HCT116 (cell line): Measurements from ENCODE around the gene APOL5. TPM values are rescaled to one million over a fixed set of nuclear protein-coding genes. Genes with fewer than 3 reads are reported as not detected.

Experiments
- ATAC-seq: fragments of 200-7000 bp; cut with Tn5 transposase; 2 replicates; pipeline ENCODE4 v1.9.1; 2020; ENCODE audit warnings: mild to moderate bottlenecking, moderate library complexity
- BruUV-seq: library from RNA; stranded (reverse); fragments of 400-500 nt; replicated peaks from 2 replicates; lab custom pipeline; 2021; lab: Mats Ljungman, UMichigan
- CTCF ChIA-PET: fragments of 300-600 bp; sonication (Branson Sonifier 250); formaldehyde crosslinking; loops from one replicate; lab custom pipeline; 2021; ENCODE audit warnings: antibody characterized with exemption; lab: Charles Lee
- POLR2A ChIA-PET: fragments of 300-600, 350-600 bp; sonication (Branson Sonifier 250); formaldehyde crosslinking; loops from one replicate; lab custom pipeline; 2021; ENCODE audit warnings: antibody characterized with exemption; lab: Charles Lee
- RAD21 ChIA-PET, 2 experiments: fragments of 300-600 bp; sonication (Branson Sonifier 250); formaldehyde crosslinking; loops; one replicate each; lab custom pipeline; 2023; ENCODE audit warnings: low total read pairs in 2 of 2; ENCODE audit not compliant: uncharacterized antibody in 2 of 2, unreplicated experiment in 2 of 2, low non-redundant PET in 1 of 2; lab: Charles Lee
- DNase-seq: peaks from one replicate; pipeline ENCODE4 v3.0.0-alpha.2; 2010; ENCODE audit warnings: low read depth, low spot score
- H2AFZ ChIP-seq: fragments of 200-600 bp; shearing (Covaris generic), sonication (generic); 2 replicates; pipeline ENCODE4 v1.6.1; 2017; ENCODE audit warnings: low read depth, mixed run types, mixed read lengths, antibody characterized with exemption, low read length; ENCODE audit not compliant: poor library complexity, severe bottlenecking
- H3K27ac ChIP-seq: 2 replicates; pipeline ENCODE4 v1.5.1; 2012; ENCODE audit warnings: low read depth, low read length
- H3K27me3 ChIP-seq: fragments of 200-600 bp; sonication (generic); 2 replicates; pipeline ENCODE4 v1.6.1; 2016; ENCODE audit warnings: mixed run types, low read length, mixed read lengths; ENCODE audit not compliant: insufficient read depth
- H3K36me3 ChIP-seq, 2 experiments: fragments of 200-500 bp in 1 of 2; fragments of 200-600 bp in 1 of 2; sonication (Bioruptor generic) in 1 of 2; sonication (generic) in 1 of 2; 2 replicates each; pipeline versions ENCODE4 v1.5.1 to v1.6.1; 2014 to 2016; ENCODE audit warnings: low read length in 2 of 2, inconsistent platforms in 1 of 2, mixed read lengths in 1 of 2, mixed run types in 1 of 2; ENCODE audit not compliant: insufficient read depth in 2 of 2, control insufficient read depth in 1 of 2
- H3K4me1 ChIP-seq, 2 experiments: fragments of 200-600 bp in 1 of 2; sonication (generic) in 1 of 2; 2 replicates each; pipeline versions ENCODE4 v1.5.1 to v1.6.1; 2012 to 2017; ENCODE audit warnings: low read length in 2 of 2, inconsistent platforms in 1 of 2, mild to moderate bottlenecking in 1 of 2, mixed read lengths in 1 of 2, mixed run types in 1 of 2, moderate library complexity in 1 of 2; ENCODE audit not compliant: insufficient read depth in 2 of 2, control insufficient read depth in 1 of 2
- H3K4me2 ChIP-seq: fragments of 200-600 bp; sonication (generic); 2 replicates; pipeline ENCODE4 v1.6.1; 2017; ENCODE audit warnings: mixed run types, low read length, mixed read lengths
- H3K4me3 ChIP-seq, 2 experiments: fragments of 200-600 bp in 1 of 2; sonication (generic) in 1 of 2; replicated peaks in 1 of 2; 2 replicates each; pipeline ENCODE4 v1.5.1; 2011 to 2016; ENCODE audit warnings: low read length in 2 of 2, control low read depth in 1 of 2, low read depth in 1 of 2, mild to moderate bottlenecking in 1 of 2, mixed read lengths in 1 of 2, mixed run types in 1 of 2
- H3K79me2 ChIP-seq: fragments of 200-600 bp; sonication (generic); 2 replicates; pipeline ENCODE4 v1.6.1; 2017; ENCODE audit warnings: mild to moderate bottlenecking, mixed run types, low read length, moderate library complexity, mixed read lengths; ENCODE audit not compliant: insufficient read depth
- H3K9ac ChIP-seq: fragments of 200-600 bp; sonication (generic); 2 replicates; pipeline ENCODE4 v1.6.1; 2016; ENCODE audit warnings: low read length, mixed read lengths
- H3K9me2 ChIP-seq: fragments of 200-600 bp; sonication (generic), shearing (Covaris generic); 2 replicates; pipeline ENCODE4 v1.6.1; 2017; ENCODE audit warnings: mixed run types, mild to moderate bottlenecking, moderate library complexity; ENCODE audit not compliant: insufficient read depth
- H3K9me3 ChIP-seq, 2 experiments: fragments of 200-500 bp in 1 of 2; fragments of 200-600 bp in 1 of 2; sonication (Bioruptor generic) in 1 of 2; sonication (generic) in 1 of 2; 2 replicates each; pipeline ENCODE4 v1.6.1; 2014 to 2017; ENCODE audit warnings: low read length in 2 of 2, mixed read lengths in 2 of 2, inconsistent platforms in 1 of 2, low read depth in 1 of 2, mild to moderate bottlenecking in 1 of 2, mixed run types in 1 of 2, moderate library complexity in 1 of 2; ENCODE audit not compliant: control insufficient read depth in 1 of 2, insufficient read depth in 1 of 2
- H4K20me1 ChIP-seq: fragments of 200-600 bp; sonication (generic), shearing (Covaris generic); 2 replicates; pipeline ENCODE4 v1.6.1; 2017; ENCODE audit warnings: mixed run types, mild to moderate bottlenecking, moderate library complexity; ENCODE audit not compliant: insufficient read depth
- CBX3 ChIP-seq: IDR thresholded peaks from 2 replicates; pipeline ENCODE4 v1.6.1; 2012; ENCODE audit warnings: low read depth
- CEBPB ChIP-seq: IDR thresholded peaks from 2 replicates; pipeline ENCODE4 v1.6.1; 2012; ENCODE audit warnings: low read depth
- CTCF ChIP-seq, 3 experiments: fragments of 200-600 bp in 1 of 3; sonication (generic) in 1 of 3; IDR thresholded peaks in 2 of 3; conservative IDR thresholded peaks in 1 of 3; 2 replicates each; pipeline ENCODE4 v1.5.1; 2012 to 2017; ENCODE audit warnings: low read depth in 2 of 3, low read length in 2 of 3, antibody characterized with exemption in 1 of 3, borderline replicate concordance in 1 of 3, control low read depth in 1 of 3, mild to moderate bottlenecking in 1 of 3, mixed read lengths in 1 of 3, mixed run types in 1 of 3, moderate library complexity in 1 of 3; ENCODE audit not compliant: insufficient read depth in 1 of 3
- ELF1 ChIP-seq: IDR thresholded peaks from 2 replicates; pipeline ENCODE4 v1.6.1; 2012; ENCODE audit warnings: low read depth, borderline replicate concordance
- EZH2 ChIP-seq: fragments of 200-600 bp; sonication (generic); IDR thresholded peaks from 2 replicates; pipeline ENCODE4 v1.6.1; 2017; ENCODE audit warnings: antibody characterized with exemption, mixed run types
- FOSL1 ChIP-seq: IDR thresholded peaks from 2 replicates; pipeline ENCODE4 v1.6.1; 2012; ENCODE audit warnings: low read depth
- POLR2A ChIP-seq: IDR thresholded peaks from 2 replicates; pipeline ENCODE4 v1.7.0; 2011; ENCODE audit warnings: borderline replicate concordance; ENCODE audit not compliant: insufficient read depth, insufficient read length; ENCODE audit errors: extremely low read depth
- POLR2AphosphoS5 ChIP-seq: IDR thresholded peaks from 2 replicates; pipeline ENCODE4 v1.6.1; 2011; ENCODE audit warnings: mild to moderate bottlenecking, low read depth, low read length, moderate library complexity
- RAD21 ChIP-seq: IDR thresholded peaks from 2 replicates; pipeline ENCODE4 v1.6.1; 2012; ENCODE audit warnings: low read depth, mild to moderate bottlenecking
- REST ChIP-seq: IDR thresholded peaks from 2 replicates; pipeline ENCODE4 v1.6.1; 2012; ENCODE audit warnings: low read depth
- SIN3A ChIP-seq: IDR thresholded peaks from 2 replicates; pipeline ENCODE4 v1.6.1; 2012; ENCODE audit warnings: low read depth
- SP1 ChIP-seq: IDR thresholded peaks from 2 replicates; pipeline ENCODE4 v1.6.1; 2012; ENCODE audit warnings: low read depth
- TCF7L2 ChIP-seq: IDR thresholded peaks from 2 replicates; pipeline ENCODE4 v1.7.0; 2011; ENCODE audit warnings: borderline replicate concordance, inconsistent platforms; ENCODE audit not compliant: insufficient read depth, insufficient read length; ENCODE audit errors: extremely low read depth
- YY1 ChIP-seq: IDR thresholded peaks from 2 replicates; pipeline ENCODE4 v1.6.1; 2011; ENCODE audit warnings: low read length, low read depth, moderate library complexity, mild to moderate bottlenecking; ENCODE audit not compliant: insufficient replicate concordance; ENCODE audit errors: extremely low read depth
- ZNF274 ChIP-seq: fragments of 200-500 bp; sonication (Bioruptor generic); IDR thresholded peaks from 2 replicates; pipeline ENCODE4 v1.6.1; 2014; ENCODE audit warnings: mild to moderate bottlenecking, low read depth, low read length, inconsistent platforms
- intact Hi-C: fragments of 100-400 bp; cut with micrococcal nuclease; formaldehyde crosslinking; loops from 2 replicates; pipeline ENCODE4 v1.10.0; 2022
- total RNA-seq: library from RNA; stranded (reverse); gene quantifications from one replicate; pipeline ENCODE4 v1.2.1, GENCODE V29; 2021; ENCODE audit not compliant: unreplicated experiment
- TF ChIP-seq, protein P1 (sequence below): IDR thresholded peaks from 2 replicates; pipeline ENCODE4 v1.6.1; 2012
- TF ChIP-seq, protein P2 (sequence below): IDR thresholded peaks from 2 replicates; pipeline ENCODE4 v1.6.1; 2011; ENCODE audit warnings: mild to moderate bottlenecking, low read length, moderate library complexity; ENCODE audit not compliant: insufficient replicate concordance; ENCODE audit errors: extremely low read depth

APOL5 gene
- total RNA-seq, 1 experiment from 2014 or later = not detected

DNA sequence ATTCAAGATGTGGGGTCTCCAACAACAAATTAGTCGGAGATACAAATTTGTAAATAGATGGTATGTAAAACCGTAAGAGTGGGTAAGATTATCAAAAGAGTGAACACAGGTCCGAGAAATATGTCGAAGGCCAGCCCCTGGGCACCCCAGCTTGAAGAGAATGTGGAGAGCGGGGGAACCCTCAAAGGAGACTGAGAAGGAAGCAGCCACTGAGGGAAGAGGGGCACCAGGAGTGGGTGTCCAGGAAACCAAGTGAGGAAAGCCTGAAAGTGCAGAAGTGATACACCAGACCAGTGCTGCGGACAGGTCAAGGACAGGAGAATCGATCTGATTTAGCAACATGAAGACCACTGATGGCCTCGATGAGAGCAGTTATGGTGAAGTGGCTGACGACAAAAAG, 14.4 kb downstream of the APOL5 start:
- H3K4me3 ChIP-seq = no peak overlapping the region
- H3K4me2 ChIP-seq = no peak overlapping the region
- no peaks in the 10 kb centered on the region for H3K36me3 ChIP-seq
- no peak for DNase-seq
- TF ChIP-seq SIN3A (no peak), REST (no peak), CBX3 (no peak), POLR2A (no peak), POLR2AphosphoS5 (no peak), SP1 (no peak), ZNF274 (no peak), TCF7L2 (no peak), FOSL1 (no peak), CTCF (IDR thresholded peaks at IDR 0.05 in 2 of 3, conservative IDR thresholded peaks at IDR 0.05 in 1 of 3; ENCODE audit: borderline replicate concordance in 1 of 3, insufficient read depth in 1 of 3, low read depth in 2 of 3, low read length in 2 of 3) (no peak), RAD21 (no peak), CEBPB (no peak), ELF1 (no peak), EZH2 (no peak), YY1 (no peak)
- TF ChIP-seq, protein P1, sequence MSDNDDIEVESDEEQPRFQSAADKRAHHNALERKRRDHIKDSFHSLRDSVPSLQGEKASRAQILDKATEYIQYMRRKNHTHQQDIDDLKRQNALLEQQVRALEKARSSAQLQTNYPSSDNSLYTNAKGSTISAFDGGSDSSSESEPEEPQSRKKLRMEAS = no peak
- TF ChIP-seq, protein P2, sequence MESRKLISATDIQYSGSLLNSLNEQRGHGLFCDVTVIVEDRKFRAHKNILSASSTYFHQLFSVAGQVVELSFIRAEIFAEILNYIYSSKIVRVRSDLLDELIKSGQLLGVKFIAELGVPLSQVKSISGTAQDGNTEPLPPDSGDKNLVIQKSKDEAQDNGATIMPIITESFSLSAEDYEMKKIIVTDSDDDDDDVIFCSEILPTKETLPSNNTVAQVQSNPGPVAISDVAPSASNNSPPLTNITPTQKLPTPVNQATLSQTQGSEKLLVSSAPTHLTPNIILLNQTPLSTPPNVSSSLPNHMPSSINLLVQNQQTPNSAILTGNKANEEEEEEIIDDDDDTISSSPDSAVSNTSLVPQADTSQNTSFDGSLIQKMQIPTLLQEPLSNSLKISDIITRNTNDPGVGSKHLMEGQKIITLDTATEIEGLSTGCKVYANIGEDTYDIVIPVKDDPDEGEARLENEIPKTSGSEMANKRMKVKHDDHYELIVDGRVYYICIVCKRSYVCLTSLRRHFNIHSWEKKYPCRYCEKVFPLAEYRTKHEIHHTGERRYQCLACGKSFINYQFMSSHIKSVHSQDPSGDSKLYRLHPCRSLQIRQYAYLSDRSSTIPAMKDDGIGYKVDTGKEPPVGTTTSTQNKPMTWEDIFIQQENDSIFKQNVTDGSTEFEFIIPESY = no peak
- TF ChIP-seq, all 23 proteins: peak for 0
- Histone ChIP-seq H3K4me1 (no peaks in the 10 kb centered on the region), H3K79me2 (no peaks in the 10 kb centered on the region), H4K20me1 (no peaks in the 10 kb centered on the region), H3K27ac (no peak overlapping the region), H3K9me3 (no peaks in the 10 kb centered on the region), H3K27me3 (no peaks in the 10 kb centered on the region), H3K9ac (no peak overlapping the region), H3K9me2 (no peaks in the 10 kb centered on the region), H2AFZ (no peak overlapping the region)
- ChIA-PET POLR2A (no interaction called here), CTCF (no interaction called here), RAD21 (no interaction called here)
- intact Hi-C loops = no loop called here
- no peak for ATAC-seq
- BruUV-seq = no TSS peak
